NCI-H2196 (cell line): ENCODE results near the gene BCAN.

Source experiments
- DNase-seq: peaks from one replicate; lab custom pipeline; 2025; ENCODE audit not compliant: unreplicated experiment; lab: John Stamatoyannopoulos, UW

The BCAN gene

DNA sequence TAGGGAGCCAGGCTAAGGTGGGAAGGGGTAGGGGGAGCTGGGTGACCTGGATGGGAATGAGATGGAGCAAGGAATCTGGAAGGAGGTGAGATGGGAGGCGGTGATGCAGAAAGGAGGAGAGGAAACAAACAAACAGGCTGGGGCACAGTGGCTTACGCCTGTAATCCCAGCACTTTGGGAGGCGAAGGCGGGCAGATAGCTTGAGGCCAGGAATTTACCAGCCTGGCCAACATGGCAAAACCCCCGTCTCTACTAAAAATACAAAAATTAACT is 52.7 kb downstream of the BCAN start:
- no peak for DNase-seq

DNA sequence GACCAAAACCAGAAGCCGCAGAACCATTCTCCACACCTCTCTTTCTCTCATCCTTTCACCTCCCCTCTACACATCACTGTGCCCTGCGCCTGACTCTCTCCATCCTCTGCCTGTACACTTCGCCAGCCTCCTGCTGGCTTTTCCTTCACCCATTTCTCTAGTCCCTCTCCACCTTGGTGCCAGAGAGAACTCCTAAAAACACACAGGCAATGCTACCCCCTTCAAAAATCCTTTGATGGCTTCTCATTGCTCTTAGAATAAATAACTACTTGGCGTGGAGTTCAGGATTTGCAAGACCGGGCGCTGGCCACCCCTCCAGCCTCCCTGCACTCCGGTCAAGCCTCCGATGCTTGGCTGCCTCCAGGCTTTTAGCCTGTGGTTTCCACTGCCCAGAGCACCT is 54.8 kb downstream of the BCAN start:
- no peak for DNase-seq

DNA sequence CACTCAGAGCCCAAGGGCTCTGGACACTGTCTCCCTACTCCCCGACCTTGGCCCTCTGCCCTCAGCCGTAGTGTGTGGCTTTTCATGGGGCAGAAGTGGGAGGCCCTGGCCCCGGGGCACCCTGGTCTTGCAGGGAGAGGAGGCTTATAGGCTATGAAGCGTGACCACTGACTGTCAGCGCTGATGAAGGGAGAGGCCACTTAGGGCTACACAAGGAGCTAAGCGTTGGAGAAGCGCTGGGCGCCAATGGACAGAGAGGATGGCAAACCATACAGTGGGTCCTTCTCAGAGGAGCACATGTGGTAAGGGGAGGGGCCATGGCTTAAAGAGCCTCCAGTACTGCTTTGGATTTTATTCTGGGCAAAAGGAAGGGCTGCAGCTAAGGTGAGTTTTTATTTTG is 55.6 kb downstream of the BCAN start:
- DNase-seq = no peak

DNA sequence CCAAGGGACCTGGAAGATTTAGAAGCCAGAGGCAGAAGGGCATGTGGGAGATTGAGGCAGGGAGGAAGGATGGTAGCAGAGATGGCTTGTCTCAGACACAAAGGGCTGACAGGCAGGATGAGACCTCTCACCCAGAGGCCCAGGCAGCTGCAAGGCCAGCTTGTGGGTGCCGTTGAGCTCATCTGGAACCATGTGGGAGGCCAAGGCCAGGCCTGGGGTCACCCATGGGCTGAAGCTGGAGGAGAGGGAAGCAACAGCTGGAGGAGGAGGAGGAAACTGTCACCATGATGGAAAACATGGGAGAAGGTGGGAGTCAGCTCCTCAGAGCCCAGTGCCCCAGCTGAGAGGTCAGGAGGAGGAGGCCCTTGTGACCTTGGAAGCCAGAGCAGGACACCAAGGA is 57.1 kb downstream of the BCAN start:
- no peak for DNase-seq

DNA sequence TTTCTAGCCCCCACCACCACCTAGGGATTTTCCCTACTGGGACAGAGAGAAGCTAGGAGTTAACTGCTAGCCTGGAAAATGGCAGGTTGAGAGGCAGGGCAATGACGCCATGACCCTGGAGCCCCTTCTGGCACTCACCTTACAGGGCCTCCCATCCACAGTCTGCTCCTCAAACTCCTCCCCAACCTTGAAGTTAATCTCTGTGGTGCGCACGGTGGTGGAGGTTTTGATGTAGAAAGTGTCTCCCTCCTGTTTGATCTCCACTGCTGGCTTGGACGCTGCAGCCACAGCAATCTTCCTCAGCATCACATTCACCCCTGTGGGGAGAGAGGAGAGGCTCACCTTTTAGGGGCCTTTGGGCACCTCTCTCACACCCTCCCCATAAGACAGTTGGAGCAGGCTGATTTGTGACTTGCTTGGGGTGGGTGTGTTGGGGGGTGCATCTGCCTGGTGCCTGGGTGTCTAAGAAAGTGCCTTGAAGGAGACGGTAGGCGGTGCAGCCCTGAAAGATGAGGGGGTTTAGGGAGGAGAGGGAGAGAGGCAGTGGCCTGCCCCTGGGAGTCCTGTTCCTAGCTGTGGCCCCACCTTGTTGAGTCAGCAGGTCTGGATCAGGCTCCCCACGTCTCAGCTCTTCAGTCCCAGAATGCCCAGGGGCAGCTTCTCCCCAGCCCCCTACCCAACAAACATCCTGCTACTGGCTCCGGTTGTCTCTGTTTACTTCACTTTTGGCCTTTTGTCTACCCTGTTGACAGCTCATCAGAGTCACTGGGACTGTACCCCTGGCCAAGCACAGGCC is 59.0 kb downstream of the BCAN start:
- DNase-seq = no peak

DNA sequence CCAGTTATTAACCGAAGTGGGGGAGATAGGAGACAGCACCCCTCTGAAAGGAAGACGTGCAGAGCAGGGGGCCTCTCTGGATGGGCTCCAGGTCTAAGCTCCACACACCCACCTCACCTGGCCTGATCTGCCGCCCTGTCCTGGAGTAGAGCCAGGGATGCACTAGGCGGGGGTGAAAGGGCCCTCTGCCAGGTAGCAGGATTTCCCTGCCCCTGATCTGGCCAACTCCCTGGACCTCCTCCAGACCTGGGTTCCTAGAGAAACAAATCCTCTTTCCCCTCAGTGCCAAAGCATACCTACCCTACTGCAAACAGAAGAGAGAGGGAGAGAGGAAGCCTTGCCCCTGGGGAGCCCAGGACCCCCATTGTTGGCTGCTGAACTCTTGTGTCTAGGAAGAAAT is 61.4 kb downstream of the BCAN start:
- peak; percentile 29 for DNase-seq

DNA sequence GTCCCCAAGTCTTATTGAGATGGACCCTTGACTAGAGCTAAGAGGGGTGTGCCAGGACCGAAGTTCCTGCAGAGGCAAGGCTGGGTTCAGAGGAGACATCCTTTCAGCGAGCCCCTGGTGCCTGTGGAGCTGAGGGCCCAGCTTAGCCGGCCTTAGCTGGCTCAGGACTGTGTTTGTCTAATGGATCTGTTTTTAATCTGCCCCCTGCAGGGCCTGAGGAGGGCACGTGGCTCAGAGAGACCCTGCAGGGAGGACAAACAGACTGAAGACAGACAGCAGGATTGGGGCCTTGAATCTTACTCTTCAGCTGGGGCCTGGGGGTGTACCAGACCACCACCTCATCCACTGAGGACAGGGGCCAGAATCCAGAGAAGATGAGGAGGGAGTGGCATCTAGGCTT is 61.8 kb downstream of the BCAN start:
- DNase-seq = no peak

DNA sequence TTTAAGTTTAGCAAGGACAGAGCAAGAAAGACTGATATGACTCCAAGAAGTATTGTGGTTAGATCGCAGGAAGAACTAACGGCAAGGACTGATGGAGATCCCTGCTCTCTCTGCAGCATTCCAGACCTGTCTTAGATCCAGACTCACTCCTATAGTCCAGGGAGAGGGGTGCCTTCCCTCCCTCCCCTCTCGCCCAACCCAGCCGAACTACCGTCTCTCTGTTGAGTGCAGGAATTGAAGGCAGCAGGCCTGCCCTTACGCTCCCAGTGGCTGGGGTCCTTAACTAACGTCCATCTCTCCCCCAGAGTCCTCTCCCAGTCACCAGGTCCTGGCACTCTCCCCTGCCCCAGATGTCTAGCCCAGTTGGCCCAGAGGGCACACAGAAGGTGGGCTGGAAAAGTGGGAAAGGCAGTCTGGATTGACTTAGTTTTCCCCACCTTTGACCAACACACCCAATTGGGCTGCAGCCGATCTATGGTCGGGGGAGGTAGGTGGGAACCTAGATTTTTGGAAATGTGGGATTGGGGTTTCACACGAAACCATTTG is 62.3 kb downstream of the BCAN start:
- no peak for DNase-seq

DNA sequence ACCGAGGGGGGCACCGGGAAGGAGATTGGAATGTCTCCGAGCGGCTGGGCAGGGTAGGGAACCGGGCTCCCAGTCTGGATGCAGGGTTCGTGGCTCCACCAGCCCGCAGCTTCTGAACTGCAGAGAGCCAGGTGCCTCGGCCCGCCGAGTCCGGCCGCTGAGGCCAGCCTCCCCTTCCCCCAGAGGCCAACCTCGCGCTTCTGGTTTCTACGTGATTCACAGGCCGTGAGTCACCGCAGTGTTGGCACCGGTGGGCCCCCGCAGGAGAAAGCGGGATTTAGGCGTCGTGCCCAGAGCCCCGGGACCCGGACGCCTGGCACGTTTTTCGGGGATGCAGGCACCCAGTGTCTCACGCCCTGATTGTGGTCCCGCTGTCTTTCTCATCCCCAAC is 63.0 kb downstream of the BCAN start:
- no peak for DNase-seq

DNA sequence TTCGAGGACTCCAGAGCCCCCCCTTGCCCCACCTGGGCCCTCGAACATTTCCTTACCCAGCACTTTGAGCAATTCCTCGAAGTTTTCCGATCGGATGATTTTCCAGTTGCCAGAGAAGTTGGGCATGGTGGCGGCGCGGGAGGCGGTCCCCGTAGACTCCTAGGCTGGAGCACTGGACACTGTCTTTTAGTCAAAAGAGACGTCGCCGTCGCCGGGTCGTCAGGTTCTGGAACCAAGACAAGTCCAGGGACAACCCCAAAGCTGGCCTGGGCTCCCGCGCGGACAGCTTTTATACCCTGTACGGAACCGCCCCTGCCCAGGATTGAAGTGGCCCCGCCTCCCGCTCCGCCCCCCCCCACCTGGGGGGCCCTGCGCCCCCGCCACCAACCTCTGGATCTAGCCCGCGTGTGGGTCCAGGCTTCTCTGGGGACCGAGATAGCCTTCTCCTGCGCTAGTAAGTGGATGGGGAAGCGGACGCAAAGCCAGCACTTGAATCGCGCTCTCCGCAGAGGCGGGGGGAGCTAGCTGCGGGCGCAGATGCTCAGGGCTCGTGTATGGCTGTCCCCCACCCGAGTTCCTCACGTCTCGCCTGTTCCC is 63.5 kb downstream of the BCAN start, which contains the start of gene CRABP2:
CRABP2 (minus strand) TSS at position 263 of the 597 bp plus-strand sequence; CDS start at position 126, 137 bp downstream.
- DNase-seq = no peak

DNA sequence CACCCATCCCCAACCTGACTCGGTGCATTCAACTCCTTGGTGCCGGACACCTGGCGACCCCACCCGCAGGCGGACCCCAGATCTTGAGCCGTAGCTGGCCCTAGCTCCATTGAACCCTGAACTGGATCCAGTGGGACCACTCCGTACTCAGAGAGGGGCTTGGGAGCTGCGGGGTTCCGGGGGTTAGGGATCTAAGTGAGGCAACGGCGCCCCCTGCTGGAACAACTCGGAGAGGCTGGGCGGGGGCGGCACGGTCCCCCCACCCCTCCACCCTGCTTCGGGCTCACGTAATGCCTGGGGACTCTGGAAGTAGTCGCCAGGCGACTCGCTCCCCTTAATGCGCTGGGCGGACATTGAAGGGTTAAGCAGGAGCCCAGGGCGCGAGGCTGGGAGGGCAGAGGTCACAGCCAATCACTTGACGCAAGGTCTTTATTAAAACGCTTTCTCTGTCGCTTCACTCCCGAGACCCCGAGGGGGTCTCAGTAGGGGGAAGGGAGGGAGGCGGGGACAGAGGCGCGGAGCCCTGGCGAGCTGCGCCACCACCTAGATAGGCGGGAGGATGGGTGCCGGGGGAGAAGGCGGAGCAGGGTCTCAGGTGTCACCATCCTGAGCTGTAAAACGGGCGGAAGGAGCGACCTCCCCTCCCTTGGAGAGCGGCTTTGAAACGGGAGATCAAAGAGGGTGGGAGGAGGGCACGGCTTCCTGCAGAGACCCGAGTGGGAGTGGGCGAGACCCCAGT is 64.2 kb downstream of the BCAN start:
- DNase-seq = peak; percentile 71

DNA sequence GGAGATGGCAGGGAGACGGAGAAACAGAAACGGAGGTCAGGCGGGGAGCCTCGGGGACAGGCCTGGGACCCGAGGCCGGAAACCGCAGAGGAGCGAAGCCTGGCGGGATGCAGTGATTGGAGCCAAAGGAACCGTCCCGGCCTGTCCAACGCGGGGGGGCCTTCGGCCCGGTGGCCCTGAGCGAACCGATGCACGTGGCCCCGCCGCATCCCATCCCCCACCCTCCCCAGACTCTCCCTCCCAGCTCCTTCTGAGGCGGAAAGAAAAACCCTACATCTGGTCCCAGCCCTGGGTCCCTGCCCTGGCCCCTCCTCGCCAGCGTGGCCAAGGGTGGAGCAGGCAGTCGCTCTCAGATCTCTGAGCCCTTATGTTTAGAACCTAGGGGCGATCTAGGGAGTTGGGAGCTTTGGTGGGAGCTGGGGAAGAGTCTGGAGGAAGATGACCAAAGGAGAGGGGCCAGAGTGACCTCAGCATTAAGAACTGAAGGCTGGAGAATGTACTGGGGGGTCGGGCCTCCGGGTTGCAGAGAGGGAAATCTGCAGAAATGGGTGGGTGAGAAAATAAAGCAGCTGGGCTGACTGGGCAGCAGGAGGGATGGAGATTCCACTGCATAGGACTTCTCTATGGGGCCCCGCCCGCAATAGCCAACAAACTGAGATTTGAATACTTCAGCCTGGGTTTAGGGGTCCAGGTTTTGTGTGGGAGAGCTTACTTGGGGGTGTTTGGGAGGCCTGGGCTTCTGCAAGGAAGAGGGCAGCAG is 64.9 kb downstream of the BCAN start:
- no peak for DNase-seq

DNA sequence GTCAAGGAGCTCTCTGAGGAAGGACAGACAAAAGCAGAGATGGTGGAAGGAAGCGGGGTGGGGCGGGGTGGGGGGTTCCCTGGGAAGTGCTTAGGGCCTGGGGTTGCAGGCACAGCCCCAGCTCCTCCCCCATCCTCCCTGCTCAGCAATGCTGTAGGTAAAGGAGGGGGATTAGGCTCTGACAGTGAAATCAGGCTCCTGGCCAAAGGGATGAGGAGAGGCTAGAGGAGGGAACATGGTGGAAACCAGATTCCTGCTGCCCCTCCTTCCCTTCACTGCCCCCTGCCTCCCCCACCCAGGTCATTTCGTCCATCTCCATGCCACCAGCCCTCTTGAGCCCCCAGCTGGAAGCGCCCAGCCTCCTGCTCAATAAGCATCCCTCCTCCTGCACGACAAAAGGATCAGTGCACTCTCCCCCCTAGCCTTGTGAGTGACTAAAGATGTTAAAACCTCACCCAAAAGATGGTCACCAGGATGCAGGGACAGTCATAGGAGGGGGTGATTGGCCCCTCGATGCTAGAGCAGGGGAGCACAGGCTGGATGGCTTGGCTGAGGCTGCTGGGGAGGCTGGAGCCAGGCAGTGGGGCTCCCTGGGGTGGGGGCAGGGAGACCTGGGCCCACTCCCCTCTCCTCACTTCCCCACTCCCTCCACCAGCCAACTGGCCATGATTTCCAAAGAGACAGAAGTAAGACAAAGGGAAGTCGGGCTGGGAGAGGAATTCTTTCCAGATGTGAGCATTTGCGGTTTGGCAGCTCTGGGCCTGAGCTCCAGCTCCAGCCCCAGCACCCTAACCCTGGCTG is 65.7 kb downstream of the BCAN start:
- DNase-seq = no peak

DNA sequence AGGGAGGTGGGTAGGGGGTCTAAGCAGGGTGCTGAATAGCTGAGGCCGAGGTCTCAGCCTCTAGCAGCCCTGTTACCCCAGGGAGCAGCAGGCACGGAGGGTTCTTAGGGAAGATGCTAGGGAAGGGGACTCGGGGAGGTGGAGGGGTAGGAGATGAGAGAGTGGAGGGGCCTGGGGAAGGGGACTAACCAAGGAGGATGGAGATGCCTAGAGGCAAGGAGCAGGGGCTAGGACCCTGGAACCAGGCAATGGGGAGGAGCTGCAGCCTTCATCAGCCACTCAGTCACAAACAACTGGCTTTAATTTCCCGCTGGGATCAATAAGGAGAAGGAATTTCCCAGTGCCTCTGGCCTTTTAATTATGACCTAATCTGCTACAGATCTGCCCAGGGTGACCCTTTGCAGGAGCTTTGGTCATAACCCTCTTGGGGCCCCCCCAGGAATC is 66.3 kb downstream of the BCAN start:
- DNase-seq = no peak

DNA sequence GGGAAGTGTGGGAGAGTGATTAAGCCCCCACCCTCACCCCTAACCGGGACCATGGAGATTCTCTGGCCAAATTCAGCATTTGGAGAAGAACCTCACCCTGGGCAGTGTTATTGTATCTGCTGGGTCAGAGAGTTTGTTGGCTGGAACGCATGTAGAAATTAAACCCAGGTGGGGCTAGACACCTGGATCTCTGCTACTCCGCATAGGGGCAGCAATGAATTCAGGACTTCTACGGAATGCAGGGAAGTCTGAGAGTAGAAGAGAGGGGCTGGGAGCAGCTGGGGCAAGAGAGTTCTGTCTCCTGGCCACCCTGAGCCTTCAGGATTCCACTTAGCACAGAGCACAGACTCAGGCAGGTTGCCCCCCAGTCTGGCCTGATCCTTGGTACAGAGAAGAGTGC is 67.1 kb downstream of the BCAN start:
- no peak for DNase-seq
